COLO668 (cell line): ENCODE results near the gene OR6N1.

ENCODE experiments used
- DNase-seq: peaks from one replicate; lab custom pipeline; 2025; ENCODE audit not compliant: unreplicated experiment; lab: John Stamatoyannopoulos, UW

Gene OR6N1, protein sequence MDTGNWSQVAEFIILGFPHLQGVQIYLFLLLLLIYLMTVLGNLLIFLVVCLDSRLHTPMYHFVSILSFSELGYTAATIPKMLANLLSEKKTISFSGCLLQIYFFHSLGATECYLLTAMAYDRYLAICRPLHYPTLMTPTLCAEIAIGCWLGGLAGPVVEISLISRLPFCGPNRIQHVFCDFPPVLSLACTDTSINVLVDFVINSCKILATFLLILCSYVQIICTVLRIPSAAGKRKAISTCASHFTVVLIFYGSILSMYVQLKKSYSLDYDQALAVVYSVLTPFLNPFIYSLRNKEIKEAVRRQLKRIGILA

DNA sequence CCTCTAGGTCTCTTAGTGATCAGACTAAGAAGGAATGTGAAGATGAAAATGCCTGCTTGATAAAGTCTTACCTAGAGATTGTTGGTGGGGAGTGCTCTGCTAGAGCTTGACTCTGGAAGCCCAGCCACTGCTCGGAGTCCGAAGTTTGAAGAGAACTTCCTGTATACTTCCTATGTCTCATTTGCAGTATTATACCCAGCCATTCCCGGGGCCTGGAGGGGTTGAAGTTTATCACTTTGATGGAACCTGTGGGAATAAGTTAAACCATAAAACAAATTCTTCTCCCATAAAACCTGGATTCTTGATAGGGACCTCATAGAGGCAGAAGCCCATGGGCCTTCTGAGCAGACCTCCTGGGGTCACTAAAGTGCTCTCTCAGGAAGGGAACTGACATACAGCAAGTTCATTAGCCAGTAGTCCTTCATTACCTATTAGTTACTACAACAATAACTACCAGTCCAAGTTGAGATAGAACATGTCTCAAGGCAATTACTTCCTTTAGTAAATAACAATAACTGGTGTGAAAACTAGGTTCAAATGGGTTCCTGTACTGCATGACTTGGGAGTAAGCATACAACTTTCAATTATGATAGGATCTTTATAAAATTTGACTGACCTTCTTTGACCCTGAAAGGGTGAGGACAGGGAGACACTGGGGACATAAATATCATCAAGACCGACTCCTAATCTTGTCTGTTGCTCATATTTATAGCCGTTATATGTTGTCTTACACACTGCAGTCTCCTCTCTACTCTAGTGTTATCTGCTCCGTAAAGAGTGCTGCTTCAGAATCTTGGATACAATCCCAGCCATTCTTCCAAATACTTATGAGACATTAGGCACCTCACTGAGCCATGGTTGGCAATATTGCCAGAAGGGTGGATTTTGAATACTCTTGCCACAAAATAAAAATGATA is at the start of gene OR6N1:
Gene OR6N1 (minus strand): TSS at position 246 of the 917 bp plus-strand sequence. CDS start 5,513 bp downstream, outside the sequence.
- no peak for DNase-seq

DNA sequence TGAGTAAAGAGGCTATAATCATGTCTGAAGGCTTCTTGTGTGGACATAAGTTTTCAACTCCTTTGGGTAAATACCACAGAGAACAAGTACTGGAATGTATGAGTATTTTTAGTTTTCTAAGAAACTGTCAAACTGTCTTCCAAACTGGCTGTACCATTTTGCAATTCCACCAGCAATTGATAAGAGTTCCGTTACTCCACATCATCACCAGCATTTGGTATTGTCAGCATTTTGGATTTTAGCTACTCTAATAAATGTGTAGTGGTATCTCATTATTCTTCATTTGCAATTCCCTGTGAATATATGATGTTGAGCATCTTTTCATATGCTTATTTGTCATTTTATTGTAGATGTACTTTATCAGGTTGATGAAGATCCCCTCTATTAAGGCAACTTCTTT is 49.7 kb upstream of the OR6N1 start:
- DNase-seq = no peak

GRCh38 chr1:158819461-158820443 is 47.8 kb upstream of the OR6N1 start:
- DNase-seq = no peak

DNA sequence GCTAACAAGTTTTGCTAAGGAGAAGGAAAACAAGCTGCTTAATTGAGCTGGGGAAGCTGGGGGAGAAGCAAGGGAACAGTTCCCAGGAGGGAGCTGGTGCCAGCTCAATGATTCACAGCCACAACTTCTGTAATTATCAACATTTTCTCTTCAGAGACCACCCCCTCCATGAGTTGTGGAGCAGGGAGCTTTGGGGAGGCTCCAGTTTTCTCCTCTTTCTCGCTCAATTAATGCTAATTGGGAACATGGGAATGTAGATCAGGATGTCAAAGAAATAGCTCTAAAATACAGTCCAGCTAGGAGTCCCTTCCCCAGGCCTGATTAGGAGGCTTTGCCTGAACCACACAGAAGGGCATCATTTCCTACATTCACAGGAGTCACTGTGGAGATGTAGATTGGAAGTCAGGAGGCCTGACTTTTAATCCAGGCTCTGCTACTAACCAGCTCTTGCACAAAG is 47.0 kb upstream of the OR6N1 start:
- DNase-seq = no peak

GRCh38 chr1:158818560-158818959 is 46.6 kb upstream of the OR6N1 start:
- no peak for DNase-seq

DNA sequence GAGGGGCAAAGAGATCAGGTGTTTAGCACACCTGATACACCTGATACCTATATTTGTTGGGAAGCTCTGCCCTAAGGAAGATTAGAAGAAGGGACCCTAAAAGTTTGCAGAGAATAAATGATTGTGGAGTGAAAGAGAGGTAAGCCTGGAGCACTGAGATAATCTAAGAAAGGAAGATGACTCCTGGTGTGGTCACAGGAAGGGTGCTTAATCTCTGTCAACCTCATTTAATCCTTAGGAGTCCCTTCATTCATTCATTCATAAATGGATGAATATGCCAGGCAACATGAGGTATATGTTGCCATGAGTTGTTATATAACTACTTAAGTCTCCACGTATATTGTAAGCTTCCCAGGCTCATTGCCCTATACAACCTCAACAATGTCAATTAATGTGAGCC is 43.0 kb upstream of the OR6N1 start:
- DNase-seq = no peak

GRCh38 chr1:158813164-158813563 is 41.2 kb upstream of the OR6N1 start:
- DNase-seq = no peak

- no peak for DNase-seq
Observed at GRCh38 chr1:158812336-158812735, 40.3 kb upstream of the OR6N1 start.

- no peak for DNase-seq
Observed at GRCh38 chr1:158810311-158810710, 38.3 kb upstream of the OR6N1 start.

GRCh38 chr1:158809862-158810261 is 37.9 kb upstream of the OR6N1 start:
- DNase-seq = no peak

DNA sequence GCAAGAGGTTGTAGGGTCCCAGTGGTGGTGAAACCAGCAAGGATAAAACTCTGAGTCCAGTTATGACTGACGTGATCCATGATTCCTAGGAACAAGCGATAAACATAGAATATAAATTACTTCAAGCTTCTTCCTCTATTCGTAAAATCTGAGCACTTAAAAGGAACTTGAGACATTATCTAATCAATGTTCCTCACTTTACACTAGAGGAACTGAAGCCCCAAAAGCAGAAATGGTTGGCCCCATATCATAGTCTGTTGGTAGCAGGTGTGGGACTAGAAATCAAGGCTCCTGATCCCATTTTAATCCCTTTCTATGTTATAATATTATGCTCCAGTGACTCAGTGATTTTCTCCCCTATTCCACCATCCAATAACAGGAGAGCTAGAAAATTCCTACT is 37.3 kb upstream of the OR6N1 start:
- DNase-seq = no peak

DNA sequence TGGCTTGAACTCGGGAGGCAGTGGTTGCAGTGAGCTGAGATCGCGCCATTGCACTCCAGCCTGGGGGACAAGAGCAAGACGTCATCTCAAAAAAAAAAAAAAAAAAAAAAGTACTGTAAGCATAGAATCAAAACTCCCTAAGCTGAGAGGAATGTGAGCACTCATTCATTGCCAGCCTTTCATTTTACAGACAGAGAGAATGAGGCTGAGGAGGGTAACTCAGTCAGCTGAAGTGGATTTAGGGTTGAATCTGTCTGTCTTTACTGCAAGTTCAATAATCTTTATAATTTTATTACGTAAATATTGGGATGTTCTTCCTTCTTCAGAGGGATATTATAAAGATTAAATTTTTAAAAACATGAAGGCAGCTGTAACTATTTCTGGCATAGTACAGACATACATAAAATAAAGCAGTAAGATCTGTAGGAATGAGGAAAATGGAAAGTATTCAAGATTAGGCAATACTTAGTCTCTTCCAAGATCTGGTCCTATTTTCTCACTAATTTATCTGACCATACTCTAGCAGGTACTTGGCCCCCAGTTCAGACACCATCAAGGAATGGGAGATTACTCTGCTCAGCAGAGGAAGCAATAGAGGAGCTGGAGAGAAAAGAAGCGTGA is 35.0 kb upstream of the OR6N1 start:
- no peak for DNase-seq

DNA sequence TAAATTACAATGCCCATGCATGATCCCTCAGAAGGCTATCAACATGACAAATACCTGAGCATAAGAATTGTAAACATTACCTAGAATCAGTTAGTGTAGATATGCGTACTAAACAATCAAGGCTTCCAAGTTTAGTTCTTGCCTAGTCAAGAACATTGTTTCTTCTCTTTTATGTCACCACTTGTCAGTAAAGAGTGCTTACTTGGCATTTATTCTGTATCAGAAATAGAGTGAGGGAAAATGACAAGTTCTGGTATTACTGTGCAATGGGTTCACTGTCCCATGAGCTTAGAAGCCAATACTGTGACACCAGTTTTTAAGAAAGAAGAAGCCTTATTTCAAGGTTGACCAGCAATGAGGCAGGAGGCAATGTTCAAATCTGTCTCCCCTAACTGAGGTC is 31.7 kb upstream of the OR6N1 start:
- no peak for DNase-seq

GRCh38 chr1:158801396-158801795 is 29.4 kb upstream of the OR6N1 start:
- DNase-seq = no peak

DNA sequence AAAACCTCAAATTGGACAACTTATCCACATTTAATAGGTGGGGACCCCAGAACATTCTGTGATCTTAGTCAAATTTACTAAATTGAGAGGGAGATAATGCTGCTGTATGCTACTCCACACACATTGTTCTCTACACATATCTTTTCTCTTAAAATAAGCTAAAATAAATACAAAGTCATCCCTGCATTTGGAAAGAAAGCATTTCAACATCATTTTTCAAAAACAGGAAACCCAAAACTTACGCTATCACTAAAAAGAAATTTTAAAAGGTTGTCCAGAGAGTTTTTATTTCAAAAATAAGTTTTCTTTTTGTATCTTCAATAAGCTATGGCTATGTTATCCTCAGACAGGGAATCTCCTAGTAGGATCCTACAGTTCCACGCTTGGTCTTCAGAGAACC is 28.5 kb upstream of the OR6N1 start:
- no peak for DNase-seq

DNA sequence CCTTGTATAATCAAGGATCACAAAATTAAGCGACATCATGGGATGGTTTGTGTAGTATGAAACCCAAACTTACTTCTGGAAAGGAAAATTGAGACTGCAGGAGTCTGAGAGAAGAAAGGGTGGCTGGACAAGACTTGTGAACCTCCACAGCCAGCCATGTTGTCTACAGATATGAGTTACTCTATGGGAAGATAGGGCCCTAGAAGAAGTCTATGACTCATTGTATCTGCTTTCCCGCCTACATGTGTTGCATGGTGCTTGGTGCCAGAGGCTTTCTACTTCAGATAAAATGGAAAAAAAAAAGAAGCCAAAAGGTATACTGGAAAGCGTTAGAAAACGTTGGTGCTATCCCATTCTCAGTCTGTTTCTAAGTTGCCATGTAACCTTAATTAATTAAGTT is 27.7 kb upstream of the OR6N1 start:
- no peak for DNase-seq

- DNase-seq = no peak
Observed at GRCh38 chr1:158798531-158798930, 26.5 kb upstream of the OR6N1 start.

DNA sequence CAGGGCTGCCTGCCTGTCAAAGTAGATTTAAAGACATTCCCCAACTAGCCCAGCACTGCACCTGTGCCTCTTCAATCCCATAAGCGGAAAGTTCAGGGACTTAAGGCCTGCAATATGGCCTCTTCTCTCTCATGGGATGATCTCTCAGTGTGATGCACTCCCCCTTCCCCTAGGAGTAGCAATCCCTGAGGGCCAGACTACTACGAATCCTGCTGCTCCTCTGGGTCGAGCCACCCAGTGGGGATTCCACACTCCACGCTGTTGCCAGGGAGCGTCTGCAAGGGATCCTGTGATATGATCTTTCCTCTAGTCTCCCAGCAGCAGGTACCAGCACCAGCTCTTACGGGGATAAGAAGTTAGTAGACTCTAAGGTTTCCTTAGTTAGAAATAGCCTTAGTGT is 22.3 kb upstream of the OR6N1 start:
- no peak for DNase-seq

DNA sequence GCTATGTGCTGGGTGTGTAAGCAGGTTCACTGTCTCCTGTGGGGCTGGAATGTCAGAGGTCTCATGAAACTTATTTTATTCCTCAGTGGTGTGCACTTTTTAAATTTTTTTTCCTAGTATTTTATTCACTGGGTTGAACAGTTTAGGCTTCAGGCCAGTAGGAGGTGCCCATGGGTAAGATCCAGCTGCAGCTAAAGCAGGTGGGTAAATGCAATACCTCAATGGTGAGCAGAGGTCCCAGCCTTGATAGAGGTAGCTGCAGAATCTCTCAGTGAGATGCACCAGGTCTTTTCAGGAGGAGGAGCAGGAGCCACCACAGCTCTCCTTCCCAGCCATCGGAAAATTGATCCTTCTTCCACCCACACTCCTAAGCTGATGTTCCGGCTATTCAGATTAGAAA is 21.6 kb upstream of the OR6N1 start:
- no peak for DNase-seq

- no peak for DNase-seq
Observed at GRCh38 chr1:158781104-158781503, 9.1 kb upstream of the OR6N1 start, which contains the start of gene OR6N2. OR6N2 (minus strand) TSS chr1:158781204; CDS start chr1:158777635, 3,569 bp downstream.
